NK-92 (cell line): ENCODE data around the gene XIRP1.

Experiments
- DNase-seq: peaks from one replicate; lab custom pipeline; 2025; ENCODE audit not compliant: unreplicated experiment; lab: John Stamatoyannopoulos, UW

XIRP1 gene

GRCh38 chr3:39146611-39147591, 45.5 kb downstream of the XIRP1 start:
- no peak for DNase-seq

- no peak for DNase-seq
These were observed 46.3 kb downstream of the XIRP1 start for GRCh38 chr3:39146083-39146501.

- DNase-seq, result no peak
These were observed 47.5 kb downstream of the XIRP1 start for GRCh38 chr3:39144748-39145380.

- no peak for DNase-seq
These were observed 48.2 kb downstream of the XIRP1 start for GRCh38 chr3:39144095-39144747.

GRCh38 chr3:39143051-39143885, 49.1 kb downstream of the XIRP1 start:
- no peak for DNase-seq

GRCh38 chr3:39142067-39142466, 50.3 kb downstream of the XIRP1 start:
- DNase-seq, result no peak

- no peak for DNase-seq
These were observed 51.0 kb downstream of the XIRP1 start for GRCh38 chr3:39141171-39141995.

- DNase-seq, result no peak
These were observed 51.9 kb downstream of the XIRP1 start for GRCh38 chr3:39140341-39140971.

- DNase-seq, result no peak
These were observed 53.0 kb downstream of the XIRP1 start for GRCh38 chr3:39139442-39139841.

- DNase-seq, result no peak
These were observed 53.5 kb downstream of the XIRP1 start for GRCh38 chr3:39138804-39139415.

GRCh38 chr3:39137991-39138803, 54.2 kb downstream of the XIRP1 start:
- DNase-seq, result no peak

GRCh38 chr3:39137435-39137936, 54.9 kb downstream of the XIRP1 start:
- DNase-seq, result no peak

GRCh38 chr3:39136533-39137434, 55.6 kb downstream of the XIRP1 start:
- no peak for DNase-seq

GRCh38 chr3:39135170-39135805, 57.1 kb downstream of the XIRP1 start:
- no peak for DNase-seq

GRCh38 chr3:39134305-39134704, 58.1 kb downstream of the XIRP1 start:
- DNase-seq, result no peak

- DNase-seq, result no peak
These were observed 58.6 kb downstream of the XIRP1 start for GRCh38 chr3:39133822-39134221.
